Stimulated activated CD8-positive, alpha-beta memory T cell treated with anti-CD3 and anti-CD28 coated beads, Interleukin-12 subunit alpha, Interleukin-12 subunit beta, amount 100 ng/mL, for 24 hours (primary cell): ENCODE measurements around the gene CHMP1A.
"Not testable (repeated sequence)": the region's sequence is repeated elsewhere in the genome, so short reads cannot be mapped to it uniquely, and the experiment has no call there.

Experiments
- DNase-seq: peaks from one replicate; pipeline ENCODE4 v3.0.0-alpha.2; 2020; ENCODE audit errors: extremely low read depth

CHMP1A gene

GRCh38 chr16:89691986-89692569 lies 34.6 kb upstream of the CHMP1A start:
- no peak for DNase-seq

DNA sequence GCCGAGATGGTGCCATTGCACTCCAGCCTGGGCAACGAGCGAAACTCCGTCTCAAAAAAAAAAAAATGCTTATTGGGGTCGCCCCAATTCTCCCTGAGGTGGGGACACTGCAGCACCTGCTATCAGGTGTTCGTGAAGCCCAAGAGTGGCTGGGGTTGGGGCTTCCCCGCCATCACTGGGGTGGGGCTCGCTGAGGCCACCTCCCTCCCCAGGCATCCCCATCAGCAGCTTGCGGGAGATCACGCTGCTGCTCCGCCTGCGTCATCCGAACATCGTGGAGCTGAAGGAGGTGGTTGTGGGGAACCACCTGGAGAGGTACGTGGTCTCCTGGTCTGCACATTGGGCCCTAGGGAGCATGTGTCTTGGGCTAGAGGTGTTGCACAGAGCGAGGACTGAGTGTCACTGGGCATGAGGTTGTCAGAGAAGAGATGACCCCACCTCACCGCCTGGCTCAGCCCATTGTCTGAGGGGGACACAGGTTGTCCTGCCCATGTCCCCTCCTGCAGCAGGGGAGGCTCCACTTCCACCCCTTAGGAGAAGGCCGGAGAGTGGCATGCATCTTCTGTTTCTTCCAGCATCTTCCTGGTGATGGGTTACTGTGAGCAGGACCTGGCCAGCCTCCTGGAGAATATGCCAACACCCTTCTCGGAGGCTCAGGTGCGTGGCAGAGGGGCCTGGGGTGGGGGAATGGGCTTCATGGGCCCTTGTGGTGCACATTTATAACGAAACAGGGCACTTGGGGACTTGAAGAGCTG lies 33.9 kb upstream of the CHMP1A start:
- DNase-seq = no peak

DNA sequence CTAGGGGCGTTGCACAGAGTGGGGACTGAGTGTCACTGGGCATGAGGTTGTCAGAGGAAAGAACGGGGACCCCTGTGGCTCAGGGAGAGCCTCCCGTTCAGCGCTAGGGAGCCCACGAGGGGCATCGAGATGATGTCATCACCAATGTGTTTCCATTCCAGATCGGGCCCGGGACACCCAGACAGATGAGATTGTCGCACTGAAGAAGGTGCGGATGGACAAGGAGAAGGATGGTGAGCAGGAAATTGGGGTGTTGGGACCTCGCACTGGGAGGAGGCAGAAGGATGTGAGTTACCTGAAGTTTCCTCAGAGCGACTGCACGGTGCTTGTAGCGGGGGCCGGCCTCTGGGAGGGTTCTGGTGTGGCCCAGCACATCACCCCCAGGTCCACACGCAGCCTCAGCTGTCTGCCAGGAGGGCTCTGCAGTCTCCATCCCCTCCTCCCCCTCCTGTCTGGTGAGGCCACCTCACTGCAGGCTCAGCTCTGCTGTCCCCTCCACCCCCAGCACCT lies 32.9 kb upstream of the CHMP1A start:
- no peak for DNase-seq

DNA sequence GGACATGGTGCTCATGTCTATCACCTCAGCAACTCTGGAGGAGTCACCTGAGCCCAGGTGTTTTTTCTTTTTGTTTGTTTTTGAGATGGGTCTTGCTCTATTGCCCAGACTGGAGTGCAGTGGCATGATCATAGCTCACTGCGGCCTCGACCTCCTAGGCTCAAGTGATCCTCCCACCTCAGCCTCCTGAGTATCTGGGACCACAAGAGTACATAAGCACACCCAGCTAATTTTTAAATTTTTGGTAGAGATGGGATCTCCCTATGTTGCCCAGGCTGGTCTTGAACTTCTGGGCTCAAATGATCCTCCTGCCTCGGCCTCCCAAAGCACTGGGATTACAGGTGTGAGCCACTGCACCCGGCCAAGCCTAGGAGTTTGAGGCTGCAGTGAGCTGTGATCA lies 32.1 kb upstream of the CHMP1A start:
- DNase-seq = not testable (repeated sequence)

DNA sequence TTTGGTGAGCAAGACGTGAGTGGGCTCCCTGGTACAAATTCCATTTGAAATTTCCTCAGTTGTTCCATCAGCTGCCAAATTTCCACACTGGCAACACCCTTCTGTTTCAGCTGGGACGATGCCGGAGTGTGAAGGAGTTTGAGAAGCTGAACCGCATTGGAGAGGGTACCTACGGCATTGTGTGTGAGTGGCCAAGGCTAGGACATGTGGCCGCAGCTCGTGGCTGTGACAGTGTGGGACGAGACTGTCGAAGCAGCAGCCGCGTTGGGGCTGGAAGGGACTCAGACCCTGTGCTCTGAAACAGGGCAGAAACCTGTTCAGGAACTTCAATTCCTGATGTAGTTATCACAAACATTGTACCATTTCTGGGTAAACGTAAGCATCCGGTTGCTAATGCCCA lies 31.6 kb upstream of the CHMP1A start:
- no peak for DNase-seq

- DNase-seq = no peak
Measured at GRCh38 chr16:89688395-89688794, 30.9 kb upstream of the CHMP1A start.

DNA sequence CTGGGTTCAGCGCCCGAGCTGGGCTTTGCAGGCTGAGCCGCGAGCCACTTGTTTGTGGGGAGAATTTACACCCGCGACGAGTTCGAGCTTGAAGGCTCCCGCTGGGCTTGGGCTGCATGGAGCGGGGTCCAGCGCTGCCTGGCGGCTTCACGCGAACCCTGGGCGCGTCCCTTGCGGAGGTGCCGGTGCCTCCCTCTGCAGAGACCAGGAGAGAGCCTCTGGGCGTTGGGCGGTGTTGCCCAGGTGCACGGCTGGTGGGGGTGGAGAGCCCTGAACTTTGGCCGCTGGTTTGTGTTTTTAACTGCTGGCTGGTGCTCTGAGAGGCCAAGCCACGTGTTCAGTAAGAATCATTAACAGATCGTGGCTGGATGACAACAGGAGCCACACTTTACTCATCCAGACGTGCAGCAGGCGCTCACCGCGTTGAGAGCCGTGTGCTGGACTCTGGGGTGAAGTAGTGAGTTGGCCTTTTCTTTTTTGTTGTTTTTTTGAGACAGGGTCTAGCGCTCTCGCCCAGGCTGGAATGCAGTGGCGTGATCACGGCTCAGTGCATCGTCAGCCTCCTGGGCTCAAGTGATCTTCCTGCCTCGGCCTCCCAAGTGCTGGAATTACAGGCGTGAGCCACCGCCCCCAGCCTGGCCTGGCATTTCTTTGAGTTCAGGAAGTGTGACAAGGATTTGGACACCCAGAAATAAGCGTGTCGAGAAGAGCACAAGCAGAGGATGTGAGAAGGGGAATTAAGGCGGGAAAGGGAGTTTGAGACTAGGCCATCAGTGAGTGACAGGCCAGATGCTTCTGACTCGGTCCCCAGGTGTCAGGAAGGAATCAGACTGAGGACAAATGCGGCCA lies 29.8 kb upstream of the CHMP1A start:
- DNase-seq = no peak

GRCh38 chr16:89686520-89687091 lies 29.1 kb upstream of the CHMP1A start, which contains the start of gene CDK10:
Gene CDK10 (plus strand): TSS chr16:89686689. CDS start chr16:89686711, 22 bp downstream.
- DNase-seq = peak; percentile 71

GRCh38 chr16:89685916-89686315 lies 28.4 kb upstream of the CHMP1A start:
- no peak for DNase-seq

- DNase-seq = no peak
Measured at GRCh38 chr16:89678258-89678657, 20.8 kb upstream of the CHMP1A start.

DNA sequence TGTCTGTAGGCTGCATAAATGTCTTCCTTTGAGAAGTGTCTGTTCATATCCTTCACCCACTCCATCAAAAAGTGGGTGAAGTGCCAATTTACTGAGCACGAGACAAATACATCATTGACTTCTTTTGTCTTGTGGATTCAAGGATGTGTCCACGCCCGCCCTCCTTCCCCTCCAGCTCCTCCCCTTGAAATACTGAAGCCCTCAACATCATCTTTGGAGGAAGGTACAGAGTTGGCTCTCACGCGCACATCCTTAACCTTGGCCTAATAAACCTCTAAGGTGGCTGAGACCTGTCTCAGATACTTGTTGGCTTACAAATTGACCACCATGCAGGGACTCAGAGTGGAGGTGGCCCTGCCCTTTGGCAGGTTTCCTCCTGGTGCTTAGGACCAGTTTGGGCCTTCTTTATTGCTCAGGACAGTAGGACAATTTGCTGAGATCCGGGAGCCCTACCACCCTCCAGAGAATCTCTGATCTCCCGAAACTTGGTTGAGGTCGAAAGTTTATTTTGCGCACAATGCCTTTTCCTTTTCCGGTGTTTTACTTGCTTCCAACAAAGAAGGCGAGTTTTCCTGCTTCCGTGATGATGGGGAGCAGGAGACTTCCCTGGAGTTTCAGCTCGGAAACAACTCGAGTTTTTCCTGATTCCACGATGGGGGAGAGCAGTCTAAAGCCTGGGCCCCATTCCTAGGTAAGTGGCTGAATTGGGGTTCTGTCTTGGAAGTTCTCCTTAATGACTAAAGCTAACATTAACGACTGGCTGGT lies 14.9 kb upstream of the CHMP1A start:
- DNase-seq = no peak

DNA sequence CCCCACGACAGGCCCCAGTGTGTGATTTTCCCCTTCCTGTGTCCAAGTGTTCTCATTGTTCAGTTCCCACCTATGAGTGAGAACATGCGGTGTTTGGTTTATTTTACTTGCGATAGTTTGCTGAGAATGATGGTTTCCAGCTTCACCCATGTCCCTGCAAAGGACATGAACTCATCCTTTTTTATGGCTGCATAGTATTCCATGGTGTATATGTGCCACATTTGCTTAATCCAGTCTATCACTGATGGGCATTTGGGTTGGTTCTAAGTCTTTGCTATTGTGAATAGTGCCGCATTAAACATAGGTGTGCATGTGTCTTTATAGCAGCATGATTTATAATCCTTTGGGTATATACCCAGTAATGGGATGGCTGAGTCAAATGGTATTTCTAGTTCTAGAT lies 14.1 kb upstream of the CHMP1A start:
- DNase-seq = not testable (repeated sequence)

DNA sequence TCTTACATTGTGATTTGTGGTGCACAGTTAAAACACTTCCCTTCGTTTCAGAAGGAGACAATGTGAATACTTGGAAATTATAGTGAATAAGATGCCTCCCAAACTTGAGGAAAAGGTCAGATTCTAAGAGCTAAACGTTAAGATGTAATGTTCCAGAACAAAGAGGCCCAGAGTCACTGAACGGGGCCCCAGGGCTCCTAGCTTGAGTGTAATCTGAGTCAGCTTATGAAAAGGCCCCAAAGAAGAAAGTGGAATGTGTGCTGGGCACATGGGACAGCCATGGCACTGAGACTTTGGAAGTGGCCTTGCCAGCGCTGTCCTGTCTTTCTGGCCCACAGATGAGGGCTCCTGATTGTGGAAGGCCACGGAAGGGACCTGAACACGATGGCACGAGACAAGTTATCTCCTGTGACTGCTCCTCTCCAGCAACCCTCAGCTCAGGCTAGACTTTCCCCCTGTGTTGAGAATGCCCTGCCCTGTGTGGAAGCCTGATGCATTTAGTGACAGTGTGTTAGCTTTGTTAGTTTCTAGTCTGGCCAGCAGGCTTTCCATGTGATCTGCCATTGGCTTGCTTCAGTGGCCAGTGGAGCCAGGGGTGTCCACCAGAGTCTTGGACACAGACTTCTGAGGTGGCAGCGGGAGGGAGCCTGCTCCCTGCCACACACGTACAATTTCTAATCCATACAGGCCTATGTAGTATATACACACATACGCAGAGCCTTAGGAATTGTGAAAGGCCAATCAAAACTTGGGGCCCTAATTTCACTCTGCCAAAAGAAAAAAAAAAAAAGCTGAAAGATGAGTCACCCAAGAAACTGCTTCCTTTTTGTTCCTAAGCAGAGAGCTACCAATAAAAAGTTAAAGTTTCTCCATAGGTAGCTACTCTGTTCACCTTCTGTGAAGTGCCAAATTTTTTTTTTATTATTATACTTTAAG lies 13.3 kb upstream of the CHMP1A start:
- no peak for DNase-seq

GRCh38 chr16:89669755-89670154 lies 12.2 kb upstream of the CHMP1A start:
- DNase-seq = no peak

DNA sequence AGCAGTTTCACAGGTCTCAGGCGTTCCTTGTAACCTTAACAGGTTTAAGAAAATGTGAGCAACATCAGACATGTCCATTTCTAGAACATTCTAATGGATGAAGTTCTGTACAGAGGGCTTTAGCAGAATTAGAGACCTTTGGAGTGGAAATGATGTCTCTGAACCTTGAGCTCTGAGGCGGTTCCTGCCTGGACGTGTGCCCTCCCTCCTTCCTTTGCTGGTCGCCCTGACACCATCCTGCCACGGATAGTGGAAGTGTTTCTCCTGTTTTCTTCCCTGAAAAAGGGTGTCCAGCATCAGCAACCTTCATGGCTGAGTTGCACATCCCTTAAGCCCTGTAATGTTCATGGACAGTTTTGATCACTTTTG lies 11.3 kb upstream of the CHMP1A start:
- no peak for DNase-seq

DNA sequence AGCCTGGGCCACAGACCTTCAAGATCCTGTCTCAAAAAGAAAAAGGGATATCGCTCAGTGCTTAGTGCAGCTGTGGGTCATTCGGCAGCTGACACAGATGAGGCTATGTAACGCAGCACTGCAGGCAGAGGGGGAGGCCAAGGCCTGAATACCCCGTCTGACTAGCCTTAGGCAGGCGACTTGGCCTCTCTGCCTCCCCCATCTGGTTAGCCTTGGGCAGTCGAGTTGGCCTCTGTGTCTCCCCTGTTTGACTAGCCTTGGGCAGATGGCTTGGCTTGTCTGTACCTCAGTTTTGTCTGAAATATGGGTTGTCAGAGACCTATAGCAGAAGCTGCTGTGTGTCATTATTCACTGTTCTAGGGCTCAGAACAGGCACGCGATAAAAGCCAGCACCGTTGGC lies 10.1 kb upstream of the CHMP1A start:
- no peak for DNase-seq

DNA sequence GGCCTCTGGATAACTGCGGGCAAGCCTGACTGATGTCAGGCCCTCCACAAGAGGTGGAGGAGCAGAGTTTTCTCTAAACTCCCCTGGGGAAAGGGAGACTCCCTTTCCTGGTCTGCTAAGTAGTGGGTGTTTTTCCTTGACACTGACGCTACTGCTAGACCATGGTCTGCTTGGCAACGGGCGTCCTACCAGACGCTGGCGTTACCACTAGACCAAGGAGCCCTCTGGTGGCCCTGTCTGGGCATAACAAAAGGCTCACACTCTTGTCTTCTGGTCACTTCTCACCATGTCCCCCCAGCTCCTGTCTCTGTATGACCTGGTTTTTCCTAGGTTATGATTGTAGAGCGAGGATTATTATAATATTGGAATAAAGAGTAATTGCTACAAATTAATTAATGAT lies 9.5 kb upstream of the CHMP1A start:
- not testable (repeated sequence) for DNase-seq

DNA sequence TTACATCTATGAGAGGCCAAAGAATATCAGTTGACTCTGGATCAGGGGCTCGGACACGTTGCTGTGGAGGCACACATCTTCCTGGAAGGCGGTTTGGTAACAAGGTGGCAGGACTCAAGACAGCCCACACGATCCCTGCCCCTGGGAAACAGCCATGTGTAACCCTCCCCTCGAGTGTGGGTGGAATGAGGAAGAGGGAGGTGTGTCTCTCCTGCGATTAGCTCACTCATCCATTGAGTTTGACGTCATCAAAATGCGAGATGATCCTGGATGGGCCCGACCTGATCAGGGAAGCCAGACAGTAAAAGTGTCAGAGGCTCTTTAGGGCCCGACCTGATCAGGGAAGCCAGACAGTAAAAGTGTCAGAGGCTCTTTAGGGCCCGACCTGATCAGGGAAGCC lies 6.7 kb upstream of the CHMP1A start:
- DNase-seq = not testable (repeated sequence)

DNA sequence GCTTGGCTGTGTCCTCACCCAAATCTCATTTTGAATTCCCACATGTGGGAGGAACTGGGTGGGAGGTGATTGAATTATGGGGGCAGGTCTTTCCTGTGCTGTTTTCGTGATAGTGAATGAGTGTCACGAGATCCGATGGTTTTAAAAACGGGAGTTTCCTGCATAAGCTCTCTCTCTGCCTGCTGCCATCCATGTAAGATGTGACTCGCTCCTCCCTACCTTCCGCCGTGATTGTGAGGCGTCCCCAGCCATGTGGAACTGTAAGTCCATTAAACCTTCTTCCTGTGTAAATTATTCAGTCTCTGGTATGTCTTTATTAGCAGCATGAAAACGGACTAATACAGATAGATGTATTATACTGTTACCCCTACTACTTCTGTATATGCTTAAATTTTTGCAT lies 3.7 kb upstream of the CHMP1A start:
- DNase-seq = no peak

- DNase-seq = no peak
Measured at GRCh38 chr16:89660146-89660545, 2.6 kb upstream of the CHMP1A start.
